ENCODE results near the gene TUSC2.

TUSC2 gene

GRCh38 chr3:50334339-50335075 is 6.5 kb upstream of the TUSC2 start:
- Histone ChIP-seq H3K36me3 (ENCODE audit: low read length) (peaks cover 6% of the 10 kb centered on the region; the same call in 1 of the 2 replicates), H2AFZ (ENCODE audit: low read depth, low read length, severe bottlenecking) (no peak overlapping the region), H3K27me3 (ENCODE audit: low read length) (no peaks in the 10 kb centered on the region), H3K79me2 (ENCODE audit: insufficient read depth, low read length) (peaks cover 42% of the 10 kb centered on the region), H3K4me2 (ENCODE audit: low read depth, low read length, poor library complexity, severe bottlenecking) (peak overlapping the region; percentile 8), H3K9me2 (replicated peaks; ENCODE audit: insufficient read depth, low read length) (no peaks in the 10 kb centered on the region), H3K27ac (ENCODE audit: low read depth, low read length) (no peak overlapping the region), H3K4me3 (ENCODE audit: insufficient read depth, low read length, poor library complexity, severe bottlenecking) (no peak overlapping the region), H3K9ac (ENCODE audit: low read length) (peak overlapping the region; percentile 6; the same call in 1 of the 2 replicates), H4K20me1 (ENCODE audit: low read depth, low read length) (no peaks in the 10 kb centered on the region; the same call in 1 of the 2 replicates), H3F3A (ENCODE audit: insufficient read depth) (peaks cover 15% of the 10 kb centered on the region; the same call in 1 of the 2 replicates), H3K9me3 (ENCODE audit: insufficient read depth, low read length) (no peaks in the 10 kb centered on the region)
- no peak for TF ChIP-seq CTCF (IDR thresholded peaks at IDR 0.05; ENCODE audit: insufficient read depth, low read length, poor library complexity, severe bottlenecking)
- TF ChIP-seq EZH2phosphoT487 (conservative IDR thresholded peaks at IDR 0.05; ENCODE audit: low read length): no peak

- Histone ChIP-seq H4K20me1 (ENCODE audit: low read depth, low read length) (no peaks in the 10 kb centered on the region; the same call in 1 of the 2 replicates), H3K27ac (ENCODE audit: low read depth, low read length) (no peak overlapping the region), H3K27me3 (ENCODE audit: low read length) (no peaks in the 10 kb centered on the region), H3K9me2 (replicated peaks; ENCODE audit: insufficient read depth, low read length) (no peaks in the 10 kb centered on the region), H3K36me3 (ENCODE audit: low read length) (peaks cover 6% of the 10 kb centered on the region; the same call in 1 of the 2 replicates), H3K79me2 (ENCODE audit: insufficient read depth, low read length) (peaks cover 42% of the 10 kb centered on the region), H2AFZ (ENCODE audit: low read depth, low read length, severe bottlenecking) (no peak overlapping the region), H3K9me3 (ENCODE audit: insufficient read depth, low read length) (no peaks in the 10 kb centered on the region), H3F3A (ENCODE audit: insufficient read depth) (peaks cover 14% of the 10 kb centered on the region; the same call in 1 of the 2 replicates), H3K4me2 (ENCODE audit: low read depth, low read length, poor library complexity, severe bottlenecking) (no peak overlapping the region), H3K4me3 (ENCODE audit: insufficient read depth, low read length, poor library complexity, severe bottlenecking) (no peak overlapping the region), H3K9ac (ENCODE audit: low read length) (no peak overlapping the region)
- TF ChIP-seq CTCF (IDR thresholded peaks at IDR 0.05; ENCODE audit: insufficient read depth, low read length, poor library complexity, severe bottlenecking) (no peak), EZH2phosphoT487 (conservative IDR thresholded peaks at IDR 0.05; ENCODE audit: low read length) (no peak)
Measured at GRCh38 chr3:50333744-50334328, 5.8 kb upstream of the TUSC2 start.

- peaks cover 6% of the 10 kb centered on the region; the same call in 1 of the 2 replicates for H3K36me3 ChIP-seq (ENCODE audit: low read length)
- H3K27ac ChIP-seq (ENCODE audit: low read depth, low read length): no peak overlapping the region
- no peak overlapping the region for H3K4me3 ChIP-seq (ENCODE audit: insufficient read depth, low read length, poor library complexity, severe bottlenecking)
- H3K4me2 ChIP-seq (ENCODE audit: low read depth, low read length, poor library complexity, severe bottlenecking): no peak overlapping the region
- no peak overlapping the region for H3K9ac ChIP-seq (ENCODE audit: low read length)
- H3K9me2 ChIP-seq (replicated peaks; ENCODE audit: insufficient read depth, low read length): no peaks in the 10 kb centered on the region
- no peaks in the 10 kb centered on the region; the same call in 1 of the 2 replicates for H4K20me1 ChIP-seq (ENCODE audit: low read depth, low read length)
- H3K27me3 ChIP-seq (ENCODE audit: low read length): no peaks in the 10 kb centered on the region
- H2AFZ ChIP-seq (ENCODE audit: low read depth, low read length, severe bottlenecking): no peak overlapping the region
- TF ChIP-seq EZH2phosphoT487 (conservative IDR thresholded peaks at IDR 0.05; ENCODE audit: low read length) (no peak), CTCF (IDR thresholded peaks at IDR 0.05; ENCODE audit: insufficient read depth, low read length, poor library complexity, severe bottlenecking) (no peak)
- H3K9me3 ChIP-seq (ENCODE audit: insufficient read depth, low read length): no peaks in the 10 kb centered on the region
- peaks cover 12% of the 10 kb centered on the region for H3F3A ChIP-seq (ENCODE audit: insufficient read depth)
- peaks cover 48% of the 10 kb centered on the region for H3K79me2 ChIP-seq (ENCODE audit: insufficient read depth, low read length)
Measured at GRCh38 chr3:50331364-50331907, 3.4 kb upstream of the TUSC2 start.

Measured in SU-DHL-6 (cell line).